GM12875 (cell line): ENCODE data around the gene MCTP1.

Experiments
- H3K4me3 ChIP-seq: one replicate; pipeline ENCODE4 v1.5.1; 2011; ENCODE audit warnings: low read depth, low read length, control low read depth
- TF ChIP-seq, protein P1 (sequence below): IDR thresholded peaks from 2 replicates; pipeline ENCODE4 v1.5.1; 2011; ENCODE audit warnings: low read depth, mild to moderate bottlenecking, control low read depth, inconsistent platforms, low read length, moderate library complexity, borderline replicate concordance; ENCODE audit not compliant: insufficient read depth

MCTP1 gene

GRCh38 chr5:94791829-94792228 is 493.1 kb downstream of the MCTP1 start:
- TF ChIP-seq, protein P1, sequence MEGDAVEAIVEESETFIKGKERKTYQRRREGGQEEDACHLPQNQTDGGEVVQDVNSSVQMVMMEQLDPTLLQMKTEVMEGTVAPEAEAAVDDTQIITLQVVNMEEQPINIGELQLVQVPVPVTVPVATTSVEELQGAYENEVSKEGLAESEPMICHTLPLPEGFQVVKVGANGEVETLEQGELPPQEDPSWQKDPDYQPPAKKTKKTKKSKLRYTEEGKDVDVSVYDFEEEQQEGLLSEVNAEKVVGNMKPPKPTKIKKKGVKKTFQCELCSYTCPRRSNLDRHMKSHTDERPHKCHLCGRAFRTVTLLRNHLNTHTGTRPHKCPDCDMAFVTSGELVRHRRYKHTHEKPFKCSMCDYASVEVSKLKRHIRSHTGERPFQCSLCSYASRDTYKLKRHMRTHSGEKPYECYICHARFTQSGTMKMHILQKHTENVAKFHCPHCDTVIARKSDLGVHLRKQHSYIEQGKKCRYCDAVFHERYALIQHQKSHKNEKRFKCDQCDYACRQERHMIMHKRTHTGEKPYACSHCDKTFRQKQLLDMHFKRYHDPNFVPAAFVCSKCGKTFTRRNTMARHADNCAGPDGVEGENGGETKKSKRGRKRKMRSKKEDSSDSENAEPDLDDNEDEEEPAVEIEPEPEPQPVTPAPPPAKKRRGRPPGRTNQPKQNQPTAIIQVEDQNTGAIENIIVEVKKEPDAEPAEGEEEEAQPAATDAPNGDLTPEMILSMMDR, result no peak
- H3K4me3 ChIP-seq, result no peak overlapping the region

GRCh38 chr5:94788527-94788926 is 496.4 kb downstream of the MCTP1 start:
- no peak overlapping the region for H3K4me3 ChIP-seq
- TF ChIP-seq, protein P1, result no peak

- TF ChIP-seq, protein P1, result no peak
- H3K4me3 ChIP-seq, result no peak overlapping the region
Observed at GRCh38 chr5:94784536-94785505, 500.1 kb downstream of the MCTP1 start.

GRCh38 chr5:94782383-94782782 is 502.5 kb downstream of the MCTP1 start:
- no peak overlapping the region for H3K4me3 ChIP-seq
- TF ChIP-seq, protein P1, result no peak

- TF ChIP-seq, protein P1, result no peak
- no peak overlapping the region for H3K4me3 ChIP-seq
Observed at GRCh38 chr5:94779684-94780083, 505.2 kb downstream of the MCTP1 start.

- TF ChIP-seq, protein P1, result no peak
Observed at GRCh38 chr5:94778732-94779131, 506.2 kb downstream of the MCTP1 start.

GRCh38 chr5:94778299-94778698 is 506.6 kb downstream of the MCTP1 start:
- H3K4me3 ChIP-seq, result no peak overlapping the region
- TF ChIP-seq, protein P1, result no peak

More at GRCh38 chr5:94778732-94779131, 506.2 kb downstream of the MCTP1 start:
- no peak overlapping the region for H3K4me3 ChIP-seq
